KMS-11 (cell line): ENCODE measurements around the gene VPS51.

ENCODE experiments used
- H2AFZ ChIP-seq: fragments of 200-600 bp; sonication (generic); 2 replicates; pipeline ENCODE4 v1.6.1; 2016; ENCODE audit warnings: antibody characterized with exemption, mixed run types, low read depth
- H3K27ac ChIP-seq: fragments of 200-600 bp; sonication (generic); 2 replicates; pipeline ENCODE4 v1.6.1; 2016; ENCODE audit warnings: mild to moderate bottlenecking, mixed run types
- H3K27me3 ChIP-seq: fragments of 200-600 bp; sonication (generic); 2 replicates; pipeline ENCODE4 v1.6.1; 2017; ENCODE audit warnings: mild to moderate bottlenecking, low read depth, mixed run types, moderate library complexity; ENCODE audit not compliant: insufficient read depth
- H3K36me3 ChIP-seq: fragments of 200-600 bp; sonication (generic); 2 replicates; pipeline ENCODE4 v1.6.1; 2017; ENCODE audit warnings: mild to moderate bottlenecking, mixed run types; ENCODE audit not compliant: insufficient read depth
- H3K4me1 ChIP-seq: fragments of 200-600 bp; sonication (generic); 2 replicates; pipeline ENCODE4 v1.6.1; 2016; ENCODE audit warnings: mild to moderate bottlenecking, low read depth, mixed run types; ENCODE audit not compliant: poor library complexity, severe bottlenecking
- H3K4me2 ChIP-seq: fragments of 200-600 bp; sonication (generic); 2 replicates; pipeline ENCODE4 v1.7.0; 2016; ENCODE audit warnings: mild to moderate bottlenecking, mixed run types
- H3K4me3 ChIP-seq: fragments of 200-600 bp; sonication (generic); IDR thresholded peaks from 2 replicates; pipeline ENCODE4 v1.6.1; 2017; ENCODE audit warnings: low read depth, low read length, mixed read lengths; ENCODE audit not compliant: insufficient read depth
- H3K79me2 ChIP-seq: fragments of 200-600 bp; sonication (generic); 2 replicates; pipeline ENCODE4 v1.6.1; 2016; ENCODE audit warnings: low read depth, mixed run types; ENCODE audit not compliant: insufficient read depth
- H3K9ac ChIP-seq: fragments of 200-600 bp; sonication (generic); 2 replicates; pipeline ENCODE4 v1.6.1; 2016; ENCODE audit warnings: mild to moderate bottlenecking, mixed run types
- H4K20me1 ChIP-seq: fragments of 200-600 bp; sonication (generic); 2 replicates; pipeline ENCODE4 v1.6.1; 2016; ENCODE audit warnings: mild to moderate bottlenecking, mixed run types; ENCODE audit not compliant: insufficient read depth
- CTCF ChIP-seq: fragments of 200-600 bp; sonication (generic); conservative IDR thresholded peaks from 2 replicates; pipeline ENCODE4 v1.6.1; 2017; ENCODE audit warnings: low read depth, mild to moderate bottlenecking, antibody characterized with exemption, low read length, moderate library complexity, mixed read lengths

The VPS51 gene

GRCh38 chr11:65151331-65151899, 55.4 kb downstream of the VPS51 start:
- H3K79me2 ChIP-seq = no peaks in the 10 kb centered on the region
- no peak overlapping the region for H2AFZ ChIP-seq
- no peak overlapping the region for H3K27ac ChIP-seq

GRCh38 chr11:65152122-65152521, 56.1 kb downstream of the VPS51 start:
- no peak for TF ChIP-seq CTCF
- H3K79me2 ChIP-seq = no peaks in the 10 kb centered on the region
- no peak overlapping the region for H3K9ac ChIP-seq
- no peaks in the 10 kb centered on the region for H4K20me1 ChIP-seq
- H3K27me3 ChIP-seq = no peaks in the 10 kb centered on the region
- H3K27ac ChIP-seq = no peak overlapping the region
- no peaks in the 10 kb centered on the region for H3K36me3 ChIP-seq
- no peak overlapping the region for H2AFZ ChIP-seq
- no peak overlapping the region for H3K4me2 ChIP-seq
- H3K4me1 ChIP-seq = no peaks in the 10 kb centered on the region
- H3K4me3 ChIP-seq = no peak overlapping the region

More at GRCh38 chr11:65151331-65151899, 55.4 kb downstream of the VPS51 start:
- H3K27me3 ChIP-seq = no peaks in the 10 kb centered on the region
- H4K20me1 ChIP-seq = no peaks in the 10 kb centered on the region
- no peak overlapping the region for H3K9ac ChIP-seq
- H3K4me1 ChIP-seq = no peaks in the 10 kb centered on the region
- no peak overlapping the region for H3K4me3 ChIP-seq
- TF ChIP-seq CTCF = no peak
- no peaks in the 10 kb centered on the region for H3K36me3 ChIP-seq
- H3K4me2 ChIP-seq = no peak overlapping the region

GRCh38 chr11:65156256-65156655, 60.2 kb downstream of the VPS51 start:
- Histone ChIP-seq H3K27me3 (no peaks in the 10 kb centered on the region), H3K36me3 (no peaks in the 10 kb centered on the region), H3K79me2 (no peaks in the 10 kb centered on the region), H4K20me1 (no peaks in the 10 kb centered on the region), H3K9ac (no peak overlapping the region), H3K4me1 (no peaks in the 10 kb centered on the region), H2AFZ (no peak overlapping the region), H3K4me2 (no peak overlapping the region), H3K27ac (no peak overlapping the region), H3K4me3 (no peak overlapping the region)
- TF ChIP-seq CTCF = no peak

- Histone ChIP-seq H3K4me2 (no peak overlapping the region), H3K27ac (no peak overlapping the region), H3K9ac (no peak overlapping the region), H4K20me1 (no peaks in the 10 kb centered on the region), H2AFZ (no peak overlapping the region), H3K36me3 (no peaks in the 10 kb centered on the region), H3K4me1 (no peaks in the 10 kb centered on the region), H3K4me3 (no peak overlapping the region), H3K27me3 (no peaks in the 10 kb centered on the region), H3K79me2 (no peaks in the 10 kb centered on the region)
- TF ChIP-seq CTCF = no peak
Observed at GRCh38 chr11:65156926-65157325, 60.9 kb downstream of the VPS51 start.
